ENCODE results near the gene SALL3.

Gene SALL3

DNA sequence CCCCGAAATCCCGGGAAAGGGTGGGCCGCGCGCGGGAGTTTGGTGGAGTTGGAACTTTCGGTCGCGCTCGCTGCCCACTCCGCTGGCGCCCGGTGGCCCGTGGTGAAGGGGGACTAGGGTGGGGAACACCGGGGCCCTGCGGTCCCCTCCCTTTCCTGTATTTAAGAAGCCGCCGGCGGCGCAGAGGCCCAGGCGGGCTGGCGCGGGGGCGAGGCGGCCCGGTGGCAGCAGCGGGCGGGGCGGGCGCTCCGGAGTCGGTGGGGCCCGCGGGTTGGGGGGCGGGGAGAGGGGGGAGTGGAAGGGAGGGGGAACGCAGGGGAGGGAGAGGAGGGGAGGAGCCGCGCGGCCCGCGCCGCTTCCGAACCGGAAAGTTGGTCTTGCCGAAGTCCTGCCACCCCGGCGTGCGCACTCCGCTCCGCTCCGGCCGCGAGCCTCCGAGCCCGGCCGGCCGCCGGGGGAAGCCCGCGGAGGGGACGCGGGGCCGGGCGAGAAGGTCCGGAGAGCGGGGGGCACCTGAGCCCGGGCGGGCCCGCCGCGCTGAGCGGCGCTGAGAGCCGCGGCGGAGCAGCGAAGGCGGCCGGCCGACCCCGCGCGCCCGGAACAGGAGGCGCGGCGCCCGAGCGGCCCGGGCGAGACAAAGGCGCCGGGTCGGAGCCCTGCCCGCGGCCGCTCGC, 425 bp upstream of the SALL3 start:
- no peak for DNase-seq (ENCODE audit: extremely low read depth in 1 of 2, low read depth in 1 of 2)

DNA sequence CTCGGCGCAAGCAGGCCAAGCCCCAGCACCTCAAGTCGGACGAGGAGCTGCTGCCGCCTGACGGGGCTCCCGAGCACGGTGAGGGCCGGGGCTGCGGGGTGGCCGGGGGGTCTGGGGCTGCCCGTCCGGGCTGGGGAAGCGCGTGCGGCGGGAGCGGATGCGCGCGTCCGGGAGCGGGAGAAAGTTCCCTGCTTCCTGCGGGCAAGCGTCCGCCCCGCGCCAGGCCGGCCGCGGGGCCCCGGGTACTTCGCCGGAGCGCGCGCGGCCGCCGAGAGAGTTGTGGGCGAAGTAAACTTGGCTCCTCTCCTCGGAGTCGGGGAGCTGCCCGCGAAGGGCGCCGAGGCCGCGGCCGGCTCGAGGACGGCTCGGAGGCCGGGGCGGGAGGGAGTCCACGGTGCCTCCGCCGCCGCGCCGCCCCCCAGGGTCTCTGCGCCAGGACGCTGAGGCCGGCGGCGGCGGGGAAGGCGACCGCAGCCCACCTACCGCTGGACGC, 707 bp downstream of the SALL3 start:
- DNase-seq (ENCODE audit: extremely low read depth in 1 of 2, low read depth in 1 of 2), result no peak

GRCh38 chr18:78980777-78981380, 1.3 kb downstream of the SALL3 start:
- DNase-seq (ENCODE audit: extremely low read depth in 1 of 2, low read depth in 1 of 2), result no peak

DNA sequence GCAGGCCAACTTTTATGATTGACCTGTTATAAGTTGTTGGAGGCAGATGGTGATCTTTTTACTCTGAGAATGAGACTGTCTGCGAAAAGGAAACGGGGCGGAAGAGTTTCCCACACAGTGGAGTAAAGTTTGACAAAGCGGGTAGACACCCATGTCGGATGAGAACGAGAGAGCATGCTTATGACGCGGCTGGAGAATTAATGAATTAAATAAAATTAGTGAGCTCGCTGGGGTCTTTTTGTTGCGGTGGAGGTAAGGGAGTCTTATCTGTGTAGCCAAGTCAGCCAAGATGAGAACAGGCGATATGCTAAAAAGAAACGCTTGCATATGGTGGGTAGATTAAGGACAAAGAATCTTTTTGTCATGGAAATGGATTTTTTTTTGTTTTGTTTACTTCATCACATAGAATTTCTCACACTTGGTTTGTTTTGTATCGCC, 1.8 kb downstream of the SALL3 start:
- no peak for DNase-seq (ENCODE audit: extremely low read depth in 1 of 2, low read depth in 1 of 2)

DNA sequence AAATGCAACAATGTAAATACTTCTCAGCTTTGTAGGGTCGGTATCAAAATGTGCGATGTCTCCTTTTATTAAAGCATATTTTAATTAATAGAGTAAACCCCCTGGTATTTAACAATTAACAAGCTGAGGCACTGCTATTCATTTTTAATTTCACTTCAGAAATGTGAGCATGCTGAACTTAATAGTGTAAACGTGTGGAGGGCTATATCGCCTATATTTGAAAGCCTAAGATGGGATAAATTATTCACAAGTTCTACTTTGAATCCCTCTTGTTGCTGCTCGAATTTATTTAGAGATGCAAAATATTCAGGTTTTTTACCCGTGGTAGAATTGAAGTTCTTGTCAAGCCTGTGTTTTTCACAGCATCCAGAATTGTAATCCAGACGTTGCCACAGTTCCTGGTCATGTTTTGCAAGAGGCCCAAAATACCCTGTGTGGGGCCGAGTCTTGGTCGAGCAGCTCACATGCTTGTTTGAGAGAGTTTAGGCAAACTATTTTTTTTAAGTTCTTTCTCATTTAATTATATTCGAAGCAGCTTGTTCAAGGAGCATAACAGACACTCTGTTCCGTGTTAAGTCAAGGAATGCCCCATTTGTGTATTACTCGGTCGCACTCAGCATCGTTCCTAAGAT, 2.5 kb downstream of the SALL3 start:
- DNase-seq (ENCODE audit: extremely low read depth in 1 of 2, low read depth in 1 of 2), result no peak

DNA sequence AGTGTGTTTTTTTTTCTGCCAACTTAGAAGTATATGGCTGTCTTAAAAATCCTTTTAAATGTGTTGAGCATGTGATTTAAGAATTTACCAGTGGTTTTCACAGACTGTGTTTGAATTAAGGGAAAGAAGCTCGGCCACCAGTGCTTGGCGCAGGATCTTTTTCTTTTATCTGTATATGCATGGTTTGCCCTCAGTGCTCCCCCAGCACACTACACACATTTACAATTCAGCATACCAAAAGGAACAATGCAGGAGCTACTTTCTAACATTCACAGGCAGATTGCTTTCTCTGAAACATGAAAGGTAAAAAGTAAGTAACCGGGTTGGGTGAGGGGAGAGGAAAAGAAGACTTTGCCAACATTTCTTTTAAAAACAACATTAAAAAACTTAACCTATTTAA, 3.9 kb downstream of the SALL3 start:
- no peak for DNase-seq (ENCODE audit: extremely low read depth in 1 of 2, low read depth in 1 of 2)

DNA sequence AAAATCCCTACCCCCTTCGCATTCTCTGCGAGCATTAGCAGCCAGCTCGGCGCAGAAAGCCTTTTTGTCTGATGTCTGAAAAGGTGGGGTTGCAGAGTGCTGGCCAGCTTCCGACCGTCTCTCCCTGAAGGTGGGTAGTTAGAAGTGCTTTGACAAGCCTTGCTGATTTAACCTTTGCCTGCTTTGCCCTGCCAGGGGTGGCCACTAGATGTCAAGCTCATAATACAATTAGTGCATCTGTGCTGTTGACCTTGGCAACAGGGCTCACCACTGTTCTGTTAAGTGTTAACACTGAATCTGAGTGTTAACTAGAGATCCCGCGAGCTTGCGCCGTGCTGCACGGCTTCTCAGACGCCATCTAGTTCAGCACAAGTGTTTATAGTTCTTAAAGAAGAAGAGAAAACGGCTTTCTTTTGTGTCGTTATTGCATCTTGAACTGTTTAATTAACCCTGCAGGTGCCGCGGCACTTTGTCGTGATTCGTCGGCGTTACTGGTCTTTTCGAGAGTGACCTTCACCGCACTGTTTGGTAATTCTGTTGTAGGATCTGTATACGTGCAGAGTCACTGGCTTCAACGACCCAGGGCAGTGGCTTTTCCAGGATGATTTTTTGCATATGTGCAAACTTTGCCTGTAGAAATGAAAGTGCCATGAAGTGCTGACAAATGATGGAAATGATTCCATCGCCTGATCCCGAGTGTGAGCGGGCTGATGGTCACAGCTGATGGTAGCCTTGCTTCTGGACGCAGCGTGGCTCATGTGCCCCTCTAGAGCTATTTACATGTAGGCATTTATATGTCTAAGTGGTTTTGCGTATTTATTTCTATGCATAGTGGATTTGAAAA, 5.5 kb downstream of the SALL3 start:
- DNase-seq (ENCODE audit: extremely low read depth in 1 of 2, low read depth in 1 of 2), result no peak

DNA sequence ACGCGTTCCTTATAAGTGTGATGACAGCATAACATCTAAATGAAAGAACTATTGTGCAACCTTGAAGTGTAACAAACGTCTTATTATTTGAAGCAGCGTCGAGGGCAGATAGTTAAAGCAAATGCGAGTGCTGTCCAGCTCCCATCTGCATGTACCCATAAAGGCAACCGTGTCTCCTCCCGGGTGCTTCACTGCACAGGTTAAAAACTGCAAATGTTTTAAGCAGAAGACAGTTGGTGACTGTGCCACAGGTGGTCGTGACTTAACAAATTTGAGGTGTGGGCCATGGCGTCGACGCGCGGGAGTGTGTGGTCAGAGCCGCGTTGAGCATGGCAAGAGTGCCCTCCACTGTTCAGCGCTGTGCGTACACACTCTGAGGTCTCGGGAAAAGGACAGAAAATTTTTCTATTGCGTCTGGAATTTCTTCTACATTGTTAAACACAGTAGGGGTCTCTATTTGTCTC, 6.4 kb downstream of the SALL3 start:
- no peak for DNase-seq (ENCODE audit: extremely low read depth in 1 of 2, low read depth in 1 of 2)

- DNase-seq (ENCODE audit: extremely low read depth in 1 of 2, low read depth in 1 of 2), result no peak
Measured at GRCh38 chr18:78991446-78991845, 11.8 kb downstream of the SALL3 start.

DNA sequence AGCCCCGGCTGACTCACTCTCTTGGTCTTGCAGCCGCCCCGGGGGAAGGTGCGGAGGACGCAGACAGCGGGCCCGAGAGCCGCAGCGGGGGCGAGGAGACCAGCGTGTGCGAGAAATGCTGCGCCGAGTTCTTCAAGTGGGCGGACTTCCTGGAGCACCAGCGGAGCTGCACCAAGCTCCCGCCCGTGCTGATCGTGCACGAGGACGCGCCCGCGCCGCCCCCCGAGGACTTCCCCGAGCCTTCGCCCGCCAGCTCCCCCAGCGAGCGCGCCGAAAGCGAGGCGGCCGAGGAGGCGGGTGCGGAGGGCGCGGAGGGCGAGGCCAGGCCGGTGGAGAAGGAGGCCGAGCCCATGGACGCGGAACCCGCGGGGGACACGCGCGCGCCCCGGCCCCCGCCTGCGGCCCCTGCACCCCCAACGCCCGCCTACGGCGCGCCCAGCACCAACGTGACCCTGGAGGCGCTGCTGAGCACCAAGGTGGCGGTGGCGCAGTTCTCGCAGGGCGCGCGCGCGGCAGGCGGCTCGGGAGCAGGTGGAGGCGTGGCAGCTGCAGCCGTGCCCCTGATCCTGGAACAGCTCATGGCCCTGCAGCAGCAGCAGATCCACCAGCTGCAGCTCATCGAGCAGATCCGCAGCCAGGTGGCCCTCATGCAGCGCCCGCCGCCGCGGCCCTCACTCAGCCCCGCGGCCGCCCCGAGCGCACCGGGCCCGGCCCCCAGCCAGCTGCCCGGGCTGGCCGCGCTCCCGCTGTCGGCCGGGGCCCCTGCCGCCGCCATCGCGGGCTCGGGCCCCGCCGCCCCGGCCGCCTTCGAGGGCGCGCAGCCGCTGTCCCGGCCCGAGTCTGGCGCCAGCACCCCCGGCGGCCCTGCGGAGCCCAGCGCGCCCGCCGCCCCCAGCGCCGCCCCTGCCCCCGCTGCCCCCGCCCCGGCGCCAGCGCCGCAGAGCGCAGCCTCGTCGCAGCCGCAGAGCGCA, 12.7 kb downstream of the SALL3 start:
- DNase-seq (ENCODE audit: extremely low read depth in 1 of 2, low read depth in 1 of 2), result no peak

GRCh38 chr18:78993014-78993926, 13.7 kb downstream of the SALL3 start:
- DNase-seq (ENCODE audit: extremely low read depth in 1 of 2, low read depth in 1 of 2), result no peak

DNA sequence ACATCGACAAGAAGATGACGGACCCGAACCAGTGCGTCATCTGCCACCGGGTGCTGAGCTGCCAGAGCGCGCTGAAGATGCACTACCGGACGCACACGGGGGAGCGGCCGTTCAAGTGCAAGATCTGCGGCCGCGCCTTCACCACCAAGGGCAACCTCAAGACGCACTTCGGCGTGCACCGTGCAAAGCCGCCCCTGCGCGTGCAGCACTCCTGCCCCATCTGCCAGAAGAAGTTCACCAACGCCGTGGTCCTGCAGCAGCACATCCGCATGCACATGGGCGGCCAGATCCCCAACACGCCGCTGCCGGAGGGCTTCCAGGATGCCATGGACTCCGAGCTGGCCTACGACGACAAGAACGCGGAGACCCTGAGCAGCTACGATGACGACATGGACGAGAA, 14.4 kb downstream of the SALL3 start:
- no peak for DNase-seq (ENCODE audit: extremely low read depth in 1 of 2, low read depth in 1 of 2)

- DNase-seq (ENCODE audit: extremely low read depth in 1 of 2, low read depth in 1 of 2), result no peak
Measured at GRCh38 chr18:78994531-78994930, 14.9 kb downstream of the SALL3 start.

DNA sequence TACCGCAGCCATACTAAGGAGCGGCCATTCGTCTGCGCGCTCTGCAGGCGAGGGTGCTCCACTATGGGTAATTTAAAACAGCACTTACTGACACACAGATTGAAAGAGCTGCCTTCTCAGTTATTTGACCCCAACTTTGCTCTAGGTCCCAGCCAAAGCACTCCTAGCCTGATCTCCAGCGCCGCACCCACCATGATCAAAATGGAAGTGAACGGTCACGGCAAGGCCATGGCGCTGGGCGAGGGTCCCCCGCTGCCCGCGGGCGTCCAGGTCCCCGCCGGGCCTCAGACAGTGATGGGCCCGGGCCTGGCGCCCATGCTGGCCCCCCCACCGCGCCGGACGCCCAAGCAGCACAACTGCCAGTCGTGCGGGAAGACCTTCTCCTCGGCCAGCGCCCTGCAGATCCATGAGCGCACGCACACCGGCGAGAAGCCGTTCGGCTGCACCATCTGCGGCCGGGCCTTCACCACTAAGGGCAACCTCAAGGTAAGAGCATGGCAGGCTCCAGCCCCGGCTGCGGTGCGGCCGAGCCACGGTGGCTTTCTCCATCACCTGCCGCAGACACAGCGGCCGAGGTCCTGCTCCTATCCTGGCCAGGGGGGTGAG, 15.5 kb downstream of the SALL3 start:
- no peak for DNase-seq (ENCODE audit: extremely low read depth in 1 of 2, low read depth in 1 of 2)

GRCh38 chr18:78995740-78996395, 16.2 kb downstream of the SALL3 start:
- DNase-seq (ENCODE audit: extremely low read depth in 1 of 2, low read depth in 1 of 2), result no peak

DNA sequence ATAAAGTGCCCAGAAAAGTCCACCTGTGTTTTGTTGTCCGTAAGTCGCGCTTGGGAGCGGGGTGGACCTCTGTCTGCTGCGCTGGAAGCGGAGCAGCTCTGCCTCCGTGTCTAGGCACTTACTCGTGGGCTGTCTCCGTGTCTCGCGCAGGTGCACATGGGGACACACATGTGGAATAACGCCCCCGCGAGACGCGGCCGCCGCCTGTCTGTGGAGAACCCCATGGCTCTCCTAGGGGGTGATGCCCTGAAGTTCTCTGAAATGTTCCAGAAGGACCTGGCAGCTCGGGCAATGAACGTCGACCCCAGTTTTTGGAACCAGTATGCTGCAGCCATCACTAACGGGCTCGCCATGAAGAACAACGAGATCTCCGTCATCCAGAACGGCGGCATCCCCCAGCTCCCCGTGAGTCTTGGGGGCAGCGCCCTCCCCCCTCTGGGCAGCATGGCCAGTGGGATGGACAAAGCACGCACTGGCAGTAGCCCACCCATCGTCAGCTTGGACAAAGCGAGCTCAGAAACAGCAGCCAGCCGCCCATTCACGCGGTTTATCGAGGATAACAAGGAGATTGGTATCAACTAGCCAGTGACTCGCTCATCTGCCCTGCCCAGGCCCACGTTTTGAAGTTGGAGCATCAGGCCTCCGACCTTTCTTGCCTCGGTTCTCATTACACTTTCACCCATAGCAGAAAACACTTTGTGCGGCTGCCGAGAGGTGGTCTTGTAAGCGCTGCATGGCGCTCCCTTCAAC, 17.3 kb downstream of the SALL3 start:
- no peak for DNase-seq (ENCODE audit: extremely low read depth in 1 of 2, low read depth in 1 of 2)

- DNase-seq (ENCODE audit: extremely low read depth in 1 of 2, low read depth in 1 of 2), result no peak
Measured at GRCh38 chr18:78998371-78999071, 18.9 kb downstream of the SALL3 start.
